Astrocyte (in vitro differentiated cells and primary cell): Measurements from ENCODE around the gene COX7A2.

ENCODE experiments used
- EZH2 ChIP-seq: IDR thresholded peaks from 2 replicates; pipeline ENCODE4 v1.6.1; 2012; ENCODE audit warnings: mild to moderate bottlenecking, low read length, inconsistent platforms; ENCODE audit not compliant: insufficient read depth
- TF ChIP-seq, protein P1 (sequence below): IDR thresholded peaks from 2 replicates; pipeline ENCODE4 v1.5.1; 2011; ENCODE audit warnings: low read depth, mild to moderate bottlenecking, inconsistent platforms, low read length, moderate library complexity; ENCODE audit not compliant: insufficient read depth

- TF ChIP-seq, protein P1, sequence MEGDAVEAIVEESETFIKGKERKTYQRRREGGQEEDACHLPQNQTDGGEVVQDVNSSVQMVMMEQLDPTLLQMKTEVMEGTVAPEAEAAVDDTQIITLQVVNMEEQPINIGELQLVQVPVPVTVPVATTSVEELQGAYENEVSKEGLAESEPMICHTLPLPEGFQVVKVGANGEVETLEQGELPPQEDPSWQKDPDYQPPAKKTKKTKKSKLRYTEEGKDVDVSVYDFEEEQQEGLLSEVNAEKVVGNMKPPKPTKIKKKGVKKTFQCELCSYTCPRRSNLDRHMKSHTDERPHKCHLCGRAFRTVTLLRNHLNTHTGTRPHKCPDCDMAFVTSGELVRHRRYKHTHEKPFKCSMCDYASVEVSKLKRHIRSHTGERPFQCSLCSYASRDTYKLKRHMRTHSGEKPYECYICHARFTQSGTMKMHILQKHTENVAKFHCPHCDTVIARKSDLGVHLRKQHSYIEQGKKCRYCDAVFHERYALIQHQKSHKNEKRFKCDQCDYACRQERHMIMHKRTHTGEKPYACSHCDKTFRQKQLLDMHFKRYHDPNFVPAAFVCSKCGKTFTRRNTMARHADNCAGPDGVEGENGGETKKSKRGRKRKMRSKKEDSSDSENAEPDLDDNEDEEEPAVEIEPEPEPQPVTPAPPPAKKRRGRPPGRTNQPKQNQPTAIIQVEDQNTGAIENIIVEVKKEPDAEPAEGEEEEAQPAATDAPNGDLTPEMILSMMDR, result no peak
- TF ChIP-seq EZH2, result no peak
These were observed 36.8 kb downstream of the COX7A2 start for GRCh38 chr6:75206576-75207342.
